ENCODE results near the gene TAGLN3.

TAGLN3 gene

DNA sequence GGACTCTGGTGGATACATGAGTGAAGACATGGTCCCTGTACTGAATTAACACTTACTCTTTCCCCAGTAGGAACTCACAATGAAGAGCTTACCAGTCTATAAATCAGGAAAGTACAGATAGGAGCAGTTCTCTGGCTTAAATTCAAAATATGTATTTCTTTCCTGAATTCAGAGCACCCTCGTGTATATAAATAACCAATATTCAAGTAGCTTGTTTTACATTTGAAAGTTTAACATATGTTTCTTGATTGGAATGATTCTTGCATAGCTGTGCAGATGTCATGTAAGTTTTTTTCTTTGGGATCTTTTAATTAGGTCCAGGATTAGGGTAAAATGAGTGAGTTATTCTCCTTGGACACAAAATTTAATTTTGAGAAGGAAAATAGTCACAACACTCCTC lies 21.0 kb downstream of the TAGLN3 start:
- DNase-seq = no peak
- TF ChIP-seq CTCF (IDR thresholded peaks at IDR 0.05; ENCODE audit: low read depth, low read length) = no peak
- Histone ChIP-seq H3K9me3 (ENCODE audit: severe bottlenecking) (peaks cover 3% of the 10 kb centered on the region), H3K27me3 (ENCODE audit: insufficient read depth, low read depth, severe bottlenecking) (no peaks in the 10 kb centered on the region), H3K4me3 (ENCODE audit: low read depth, low read length) (no peak overlapping the region), H3K27ac (no peak overlapping the region), H3K36me3 (no peaks in the 10 kb centered on the region)

DNA sequence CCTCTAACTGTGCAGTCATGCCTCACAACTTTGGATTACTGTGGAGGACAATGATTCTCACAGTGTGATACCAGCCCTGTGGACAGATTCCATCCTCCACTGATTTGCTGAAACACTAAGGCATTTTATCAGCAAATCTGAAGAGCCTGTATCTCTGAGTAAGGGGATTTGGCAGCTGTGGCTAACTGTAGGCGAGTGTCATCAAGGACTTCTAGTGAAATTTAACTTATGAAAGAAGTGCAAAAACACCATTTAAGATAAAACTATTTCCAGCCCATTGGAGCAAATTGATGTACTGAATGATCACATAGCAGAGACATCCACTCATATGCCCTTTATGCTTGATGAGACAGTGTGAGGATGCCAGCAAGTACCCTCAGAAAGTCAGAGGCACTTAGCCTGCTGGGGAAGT lies 22.0 kb downstream of the TAGLN3 start:
- Histone ChIP-seq H3K4me3 (ENCODE audit: low read depth, low read length) (no peak overlapping the region), H3K36me3 (no peaks in the 10 kb centered on the region), H3K27me3 (ENCODE audit: insufficient read depth, low read depth, severe bottlenecking) (no peaks in the 10 kb centered on the region), H3K9me3 (ENCODE audit: severe bottlenecking) (peaks cover 3% of the 10 kb centered on the region), H3K27ac (no peak overlapping the region)
- no peak for DNase-seq
- no peak for TF ChIP-seq CTCF (IDR thresholded peaks at IDR 0.05; ENCODE audit: low read depth, low read length)

GRCh38 chr3:112027142-112027541 lies 28.4 kb downstream of the TAGLN3 start:
- H3K36me3 ChIP-seq = no peaks in the 10 kb centered on the region
- no peak for TF ChIP-seq CTCF (IDR thresholded peaks at IDR 0.05; ENCODE audit: low read depth, low read length)
- no peak overlapping the region for H3K4me3 ChIP-seq (ENCODE audit: low read depth, low read length)
- no peak for DNase-seq
- no peaks in the 10 kb centered on the region for H3K27me3 ChIP-seq (ENCODE audit: insufficient read depth, low read depth, severe bottlenecking)
- no peak overlapping the region for H3K27ac ChIP-seq
- peaks cover under 1% of the 10 kb centered on the region for H3K9me3 ChIP-seq (ENCODE audit: severe bottlenecking)

DNA sequence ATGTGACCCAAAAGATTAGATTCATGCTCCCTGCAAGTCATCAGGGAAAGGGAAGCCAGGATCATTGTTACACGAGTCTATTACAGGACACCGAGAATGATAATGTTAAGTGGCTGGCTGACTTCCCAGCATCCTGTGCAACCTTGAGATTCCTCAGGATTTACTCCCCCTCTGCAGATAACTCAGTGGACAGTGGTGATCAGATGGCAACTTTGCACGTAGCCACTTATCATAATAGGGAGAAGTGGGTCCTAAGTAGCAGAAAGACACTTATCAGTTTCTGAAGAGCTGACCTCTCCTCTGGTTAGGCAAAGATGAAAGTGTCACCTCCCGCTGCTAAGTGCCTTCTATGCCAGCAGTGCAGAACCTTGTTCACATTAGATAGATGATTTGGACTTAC lies 29.1 kb downstream of the TAGLN3 start:
- Histone ChIP-seq H3K4me3 (ENCODE audit: low read depth, low read length) (no peak overlapping the region), H3K27me3 (ENCODE audit: insufficient read depth, low read depth, severe bottlenecking) (no peaks in the 10 kb centered on the region), H3K27ac (no peak overlapping the region), H3K9me3 (ENCODE audit: severe bottlenecking) (no peaks in the 10 kb centered on the region), H3K36me3 (no peaks in the 10 kb centered on the region)
- no peak for TF ChIP-seq CTCF (IDR thresholded peaks at IDR 0.05; ENCODE audit: low read depth, low read length)
- no peak for DNase-seq

DNA sequence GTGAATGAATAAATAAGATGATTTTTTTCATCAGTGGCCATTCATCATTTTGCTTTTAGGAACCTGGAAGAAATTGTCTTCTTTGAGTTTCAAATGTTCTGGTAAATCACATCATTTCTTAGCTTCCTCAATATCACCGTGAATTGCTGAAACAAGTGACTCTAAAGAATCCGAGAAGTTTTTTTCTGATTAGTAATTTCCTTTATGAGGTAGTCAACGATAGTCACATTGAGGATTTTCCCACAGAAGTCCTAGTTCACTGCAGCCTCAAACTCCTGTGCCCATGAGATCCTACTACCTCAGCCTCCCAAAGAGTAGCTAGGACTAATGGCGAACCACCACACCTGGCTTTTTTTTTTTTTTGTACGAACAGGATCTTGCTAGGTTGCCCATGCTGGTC lies 32.2 kb downstream of the TAGLN3 start:
- Histone ChIP-seq H3K27ac (no peak overlapping the region), H3K27me3 (ENCODE audit: insufficient read depth, low read depth, severe bottlenecking) (no peaks in the 10 kb centered on the region), H3K9me3 (ENCODE audit: severe bottlenecking) (no peaks in the 10 kb centered on the region), H3K4me3 (ENCODE audit: low read depth, low read length) (no peak overlapping the region), H3K36me3 (no peaks in the 10 kb centered on the region)
- TF ChIP-seq CTCF (IDR thresholded peaks at IDR 0.05; ENCODE audit: low read depth, low read length) = no peak
- no peak for DNase-seq

DNA sequence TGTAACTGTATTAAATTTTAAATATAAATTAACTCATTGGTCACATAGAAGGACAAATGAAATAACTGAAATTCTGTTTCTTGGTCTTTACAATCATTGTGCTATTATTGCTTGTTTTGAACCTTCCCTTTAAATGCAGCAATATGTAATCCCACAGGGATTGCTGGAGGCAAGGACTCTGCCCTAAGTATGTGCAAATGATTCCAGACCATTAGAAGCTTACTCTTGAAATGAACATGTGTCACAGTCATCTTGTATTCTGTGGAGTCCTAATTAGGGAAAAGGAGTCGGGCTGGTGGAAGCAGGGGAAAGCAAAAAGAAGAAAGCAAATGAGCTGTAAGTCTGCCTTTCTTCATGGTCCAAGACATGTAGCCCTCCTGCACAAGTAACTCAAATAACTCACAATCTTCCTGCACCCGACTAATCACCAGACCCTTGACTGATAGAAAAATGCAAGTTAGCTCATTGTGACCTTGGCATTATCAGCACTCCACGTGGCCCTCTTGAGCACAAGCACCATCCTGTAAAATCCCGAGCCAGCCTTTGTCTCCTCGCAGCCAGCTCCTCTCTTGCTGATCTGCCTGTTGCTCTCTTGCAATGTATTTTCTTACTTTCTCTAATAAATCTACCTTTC lies 33.5 kb downstream of the TAGLN3 start:
- Histone ChIP-seq H3K9me3 (ENCODE audit: severe bottlenecking) (no peaks in the 10 kb centered on the region), H3K27ac (no peak overlapping the region), H3K36me3 (no peaks in the 10 kb centered on the region), H3K27me3 (ENCODE audit: insufficient read depth, low read depth, severe bottlenecking) (no peaks in the 10 kb centered on the region), H3K4me3 (ENCODE audit: low read depth, low read length) (no peak overlapping the region)
- DNase-seq = no peak
- TF ChIP-seq CTCF (IDR thresholded peaks at IDR 0.05; ENCODE audit: low read depth, low read length) = no peak

Measured in WERI-Rb-1 (cell line).